ENCODE results near the gene PNLIPRP2. TPM values are rescaled to one million over a fixed set of nuclear protein-coding genes. Genes with fewer than 3 reads are reported as not detected.

PNLIPRP2 gene
- polyA plus RNA-seq, 3 donors from 2014 or later = not detected

- no peak for DNase-seq
- Mint-ChIP-seq H3K4me3 (no peak overlapping the region), H3K27me3 (ENCODE audit: low read depth in 3 of 3) (peaks cover 0 to 4% (median 1%) of the 10 kb centered on the region in 3 donors), H3K9me3 (no peaks in the 10 kb centered on the region), H3K4me1 (peaks cover 0 to 6% of the 10 kb centered on the region in 2 donors), H3K27ac (no peak overlapping the region), H3K36me3 (no peaks in the 10 kb centered on the region)
These were observed 66.9 kb downstream of the PNLIPRP2 start for GRCh38 chr10:116687633-116688032.

GRCh38 chr10:116688241-116688711 is 67.5 kb downstream of the PNLIPRP2 start:
- peaks cover 0 to 6% of the 10 kb centered on the region in 2 donors for H3K4me1 Mint-ChIP-seq
- no peak overlapping the region for H3K27ac Mint-ChIP-seq
- no peaks in the 10 kb centered on the region for H3K9me3 Mint-ChIP-seq
- H3K36me3 Mint-ChIP-seq = no peaks in the 10 kb centered on the region
- peaks cover 0 to 4% (median 1%) of the 10 kb centered on the region in 3 donors for H3K27me3 Mint-ChIP-seq (ENCODE audit: low read depth in 3 of 3)
- H3K4me3 Mint-ChIP-seq = no peak overlapping the region
- no peak for DNase-seq

GRCh38 chr10:116688741-116689495 is 68.2 kb downstream of the PNLIPRP2 start:
- Mint-ChIP-seq H3K36me3 (no peaks in the 10 kb centered on the region), H3K27me3 (ENCODE audit: low read depth in 3 of 3) (peaks cover 0 to 4% (median 1%) of the 10 kb centered on the region in 3 donors), H3K4me3 (no peak overlapping the region), H3K9me3 (no peaks in the 10 kb centered on the region), H3K27ac (no peak overlapping the region), H3K4me1 (peaks cover 0 to 6% of the 10 kb centered on the region in 2 donors)
- no peak for DNase-seq

GRCh38 chr10:116689744-116690143 is 69.0 kb downstream of the PNLIPRP2 start:
- Mint-ChIP-seq H3K36me3 (no peaks in the 10 kb centered on the region), H3K9me3 (no peaks in the 10 kb centered on the region), H3K4me1 (peaks cover 0 to 6% of the 10 kb centered on the region in 2 donors), H3K4me3 (no peak overlapping the region), H3K27ac (no peak overlapping the region), H3K27me3 (ENCODE audit: low read depth in 3 of 3) (peaks cover 1 to 4% (median 2%) of the 10 kb centered on the region in 3 donors)
- no peak for DNase-seq

DNA sequence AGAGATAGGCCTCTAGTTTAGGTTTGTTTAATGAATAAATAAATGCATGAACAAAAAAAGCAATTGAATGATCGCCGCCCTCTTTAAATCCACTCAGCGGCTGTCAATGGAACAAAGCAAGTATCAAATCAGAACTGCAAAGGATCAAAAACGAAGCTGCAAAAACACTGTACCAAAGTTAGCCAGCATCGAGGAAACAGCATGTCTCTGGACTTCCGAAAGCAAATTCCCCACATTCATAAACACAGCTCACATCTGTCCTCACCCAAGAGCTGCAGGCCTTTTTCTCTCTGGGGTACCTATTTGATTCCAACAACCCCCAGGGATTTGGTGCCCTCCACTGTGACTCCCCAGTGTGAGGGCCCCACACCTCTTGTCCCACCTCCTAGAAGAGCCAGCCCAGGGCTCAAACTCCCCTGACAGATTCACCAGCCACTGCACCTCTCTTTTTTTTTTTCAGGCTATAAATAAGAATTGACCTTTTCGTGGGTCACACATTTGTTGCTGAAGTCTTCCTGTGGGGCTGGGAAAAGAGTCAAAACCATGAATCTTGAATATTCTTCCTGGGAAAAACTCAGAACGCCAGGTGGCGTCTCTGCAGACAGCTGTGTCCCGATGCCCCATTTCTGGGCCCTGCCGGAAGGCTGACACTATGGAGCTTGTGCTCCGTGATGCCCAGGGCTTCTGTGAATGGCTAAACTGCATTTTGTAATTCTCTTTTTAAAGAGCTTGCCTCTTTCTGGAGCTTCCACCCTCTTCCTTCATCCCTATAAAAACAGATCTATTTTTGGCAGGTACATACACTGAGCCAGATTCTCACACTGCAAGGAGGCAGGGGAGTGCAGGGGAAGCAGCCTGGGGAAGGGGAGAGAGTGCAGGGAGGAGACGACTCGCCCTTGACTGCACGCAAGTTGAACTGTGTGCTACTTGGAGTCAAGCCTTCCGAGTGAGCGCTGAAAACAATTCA is 69.9 kb downstream of the PNLIPRP2 start:
- H3K9me3 Mint-ChIP-seq = peaks cover 0 to 1% (median 0%) of the 10 kb centered on the region in 6 donors
- no peak overlapping the region for H3K4me3 Mint-ChIP-seq
- H3K27me3 Mint-ChIP-seq (ENCODE audit: low read depth in 3 of 3) = peaks cover 1 to 4% (median 2%) of the 10 kb centered on the region in 3 donors
- no peaks in the 10 kb centered on the region for H3K36me3 Mint-ChIP-seq
- no peak overlapping the region for H3K27ac Mint-ChIP-seq
- peaks cover 0 to 6% of the 10 kb centered on the region in 2 donors for H3K4me1 Mint-ChIP-seq
- no peak for DNase-seq

GRCh38 chr10:116691635-116692034 is 70.9 kb downstream of the PNLIPRP2 start:
- Mint-ChIP-seq H3K4me1 (peaks cover 0 to 6% of the 10 kb centered on the region in 2 donors), H3K27me3 (ENCODE audit: low read depth in 3 of 3) (peaks cover 2 to 4% (median 4%) of the 10 kb centered on the region in 3 donors), H3K9me3 (peaks cover 0 to 1% (median 0%) of the 10 kb centered on the region in 6 donors), H3K36me3 (no peaks in the 10 kb centered on the region), H3K27ac (no peak overlapping the region), H3K4me3 (no peak overlapping the region)
- no peak for DNase-seq

DNA sequence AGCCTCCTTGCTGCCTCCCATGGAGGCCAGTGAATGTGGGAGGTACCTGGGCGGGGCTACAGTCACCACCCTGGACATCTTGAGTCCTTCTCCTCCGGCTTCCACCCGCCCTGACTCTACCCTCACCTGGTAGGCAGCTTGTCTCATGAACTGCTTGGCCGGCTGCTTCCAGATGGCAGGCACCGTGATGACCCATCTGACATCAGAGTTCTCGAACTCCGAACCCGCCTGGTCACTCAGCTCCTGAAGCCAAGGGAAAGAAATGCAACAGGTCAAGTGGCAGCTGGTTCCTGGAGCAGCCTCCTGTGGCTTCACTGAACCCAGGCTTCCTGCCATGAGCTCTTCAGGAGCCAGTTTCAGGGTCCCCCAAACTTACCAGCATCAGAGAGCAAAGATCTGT is 71.5 kb downstream of the PNLIPRP2 start:
- Mint-ChIP-seq H3K4me3 (no peak overlapping the region), H3K27ac (no peak overlapping the region), H3K36me3 (no peaks in the 10 kb centered on the region), H3K27me3 (ENCODE audit: low read depth in 3 of 3) (peaks cover 2 to 4% (median 4%) of the 10 kb centered on the region in 3 donors), H3K4me1 (peaks cover 0 to 6% of the 10 kb centered on the region in 2 donors), H3K9me3 (peaks cover 0 to 1% (median 0%) of the 10 kb centered on the region in 6 donors)
- no peak for DNase-seq

GRCh38 chr10:116694243-116694926 is 73.6 kb downstream of the PNLIPRP2 start:
- H3K27ac Mint-ChIP-seq = no peak overlapping the region
- DNase-seq = no peak
- no peak overlapping the region for H3K4me3 Mint-ChIP-seq
- no peaks in the 10 kb centered on the region for H3K4me1 Mint-ChIP-seq
- peaks cover 0 to 3% (median 0%) of the 10 kb centered on the region in 6 donors for H3K9me3 Mint-ChIP-seq
- peaks cover 2 to 4% (median 2%) of the 10 kb centered on the region in 3 donors for H3K27me3 Mint-ChIP-seq (ENCODE audit: low read depth in 3 of 3)
- no peaks in the 10 kb centered on the region for H3K36me3 Mint-ChIP-seq

Other genes with a start within 250 kb of the PNLIPRP2 start
- gene PNLIPRP3, start 193.1 kb upstream of the PNLIPRP2 start, polyA plus RNA-seq = not detected
- gene PNLIP, start 75.0 kb upstream of the PNLIPRP2 start, polyA plus RNA-seq = not detected
- gene PNLIPRP1, start 30.0 kb upstream of the PNLIPRP2 start, polyA plus RNA-seq = not detected
- under 1 TPM in 1 of 3 donors, not detected in 2; 0.04 TPM for gene HSPA12A, start 121.6 kb downstream of the PNLIPRP2 start, polyA plus RNA-seq
- gene ENO4, start 228.5 kb downstream of the PNLIPRP2 start, polyA plus RNA-seq = not detected